22Rv1 (cell line): ENCODE data around the gene YKT6.

ENCODE experiments used
- ZFX ChIP-seq: fragments of 450-650 bp; IDR thresholded peaks from 2 replicates; pipeline ENCODE4 v1.6.1; 2017; ENCODE audit warnings: antibody characterized with exemption, borderline replicate concordance
- TF ChIP-seq, protein P1 (sequence below): fragments of 450-650 bp; IDR thresholded peaks from 2 replicates; pipeline ENCODE4 v1.5.1; 2017; ENCODE audit warnings: mild to moderate bottlenecking

DNA sequence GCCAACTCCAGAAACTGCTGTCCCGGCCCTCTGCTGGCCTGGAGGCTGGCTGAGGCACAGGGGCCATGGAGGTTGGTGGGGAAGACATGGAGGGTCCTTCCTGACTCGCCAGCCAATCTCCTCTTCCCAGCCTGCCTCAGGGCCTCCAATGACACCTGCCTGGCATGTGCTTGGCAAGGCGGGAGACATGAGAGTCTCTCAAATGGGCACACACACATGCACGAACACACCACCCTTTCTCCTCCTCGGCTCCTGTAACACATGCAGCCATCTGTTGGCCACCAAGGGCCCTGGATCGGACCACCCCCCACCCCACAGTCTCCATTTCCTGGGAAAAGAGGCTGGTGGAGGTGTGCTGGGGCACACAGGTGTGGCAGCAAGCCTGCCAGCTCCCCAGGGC, 56.4 kb downstream of the YKT6 start:
- TF ChIP-seq, protein P1, sequence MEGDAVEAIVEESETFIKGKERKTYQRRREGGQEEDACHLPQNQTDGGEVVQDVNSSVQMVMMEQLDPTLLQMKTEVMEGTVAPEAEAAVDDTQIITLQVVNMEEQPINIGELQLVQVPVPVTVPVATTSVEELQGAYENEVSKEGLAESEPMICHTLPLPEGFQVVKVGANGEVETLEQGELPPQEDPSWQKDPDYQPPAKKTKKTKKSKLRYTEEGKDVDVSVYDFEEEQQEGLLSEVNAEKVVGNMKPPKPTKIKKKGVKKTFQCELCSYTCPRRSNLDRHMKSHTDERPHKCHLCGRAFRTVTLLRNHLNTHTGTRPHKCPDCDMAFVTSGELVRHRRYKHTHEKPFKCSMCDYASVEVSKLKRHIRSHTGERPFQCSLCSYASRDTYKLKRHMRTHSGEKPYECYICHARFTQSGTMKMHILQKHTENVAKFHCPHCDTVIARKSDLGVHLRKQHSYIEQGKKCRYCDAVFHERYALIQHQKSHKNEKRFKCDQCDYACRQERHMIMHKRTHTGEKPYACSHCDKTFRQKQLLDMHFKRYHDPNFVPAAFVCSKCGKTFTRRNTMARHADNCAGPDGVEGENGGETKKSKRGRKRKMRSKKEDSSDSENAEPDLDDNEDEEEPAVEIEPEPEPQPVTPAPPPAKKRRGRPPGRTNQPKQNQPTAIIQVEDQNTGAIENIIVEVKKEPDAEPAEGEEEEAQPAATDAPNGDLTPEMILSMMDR, result no peak
- no peak for TF ChIP-seq ZFX
